Measurements from ENCODE around the gene CAMK1D.

GRCh38 chr10:12503311-12503710, 154.0 kb downstream of the CAMK1D start:
- TF ChIP-seq CTCF (conservative IDR thresholded peaks at IDR 0.05; ENCODE audit: low read depth in 2 of 2) (no peak), REST (IDR thresholded peaks at IDR 0.05; ENCODE audit: unreplicated experiment) (no peak), CREB1 (CRISPR knock-in tag; IDR thresholded peaks at IDR 0.05; ENCODE audit: low read depth) (no peak), EZH2 (IDR thresholded peaks at IDR 0.05; ENCODE audit: low read depth, unreplicated experiment) (no peak), EZH2phosphoT487 (IDR thresholded peaks at IDR 0.05; ENCODE audit: unreplicated experiment) (no peak), POLR2AphosphoS5 (IDR thresholded peaks at IDR 0.05; ENCODE audit: low read depth) (no peak), ETS1 (IDR thresholded peaks at IDR 0.05) (no peak), NANOG (IDR thresholded peaks at IDR 0.05; ENCODE audit: borderline replicate concordance) (no peak), JUNB (IDR thresholded peaks at IDR 0.05; ENCODE audit: unreplicated experiment) (no peak), ZNF331 (CRISPR knock-in tag; IDR thresholded peaks at IDR 0.05; ENCODE audit: low read depth) (no peak), ZNF114 (CRISPR knock-in tag; IDR thresholded peaks at IDR 0.05) (no peak), STAT1 (IDR thresholded peaks at IDR 0.05; ENCODE audit: unreplicated experiment) (no peak), ZNF462 (CRISPR knock-in tag; IDR thresholded peaks at IDR 0.05) (no peak)
